Smooth muscle cell of the umbilical artery (primary cell): ENCODE data around the gene SP2. TPM values are rescaled to one million over a fixed set of nuclear protein-coding genes. Genes with fewer than 3 reads are reported as not detected.

Source experiments
- total RNA-seq: library from RNA; depleted of rRNA; stranded (reverse); fragments of >200 nt; gene quantifications from 2 replicates; pipeline ENCODE4 v1.2.3, GENCODE V29; 2014

SP2 gene
- 0.89 and 1.4 TPM in 2 replicates for total RNA-seq

DNA sequence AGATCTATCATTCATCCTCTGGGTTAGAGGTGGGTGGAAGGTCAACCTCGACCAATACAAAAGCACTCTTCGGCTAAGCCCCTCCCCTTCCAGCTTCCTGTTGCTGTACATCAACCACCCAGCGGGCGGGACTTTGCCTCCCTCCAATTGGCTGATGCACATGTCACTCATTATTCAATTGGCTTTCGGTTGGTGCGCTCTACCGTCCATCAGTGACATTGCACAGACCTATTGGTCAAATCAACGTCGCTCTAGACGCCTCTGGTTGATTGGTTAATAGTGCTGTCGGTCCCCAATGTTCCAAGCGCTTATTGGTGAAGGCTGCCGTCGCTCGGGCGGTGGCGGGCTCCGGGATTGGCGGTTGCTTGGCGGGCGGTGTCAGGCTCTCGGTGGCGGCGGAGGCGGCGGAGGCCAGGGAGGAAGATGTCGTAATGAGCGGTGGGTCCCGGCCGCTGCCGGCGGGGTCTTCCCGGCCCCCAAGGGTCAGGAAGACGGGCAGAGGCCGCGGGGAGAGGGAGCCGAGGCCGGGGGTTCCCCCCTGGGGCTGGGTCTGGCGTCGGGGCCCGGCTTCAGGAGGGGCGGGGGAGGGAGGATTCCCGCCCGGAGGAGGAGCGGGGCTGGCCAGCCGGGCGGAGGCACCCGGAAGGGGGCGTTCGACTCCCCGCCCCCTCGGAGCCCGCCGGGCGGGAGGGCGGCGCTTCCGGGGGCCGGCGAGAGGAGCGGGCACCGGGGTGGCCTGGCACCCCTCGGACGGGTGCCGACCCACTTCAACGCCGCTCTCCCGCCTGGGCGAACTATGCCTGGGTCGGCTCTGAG lies at the start of gene SP2:
SP2 (plus strand) TSS at position 381 of the 816 bp plus-strand sequence; CDS start at position 432, 51 bp downstream.

DNA sequence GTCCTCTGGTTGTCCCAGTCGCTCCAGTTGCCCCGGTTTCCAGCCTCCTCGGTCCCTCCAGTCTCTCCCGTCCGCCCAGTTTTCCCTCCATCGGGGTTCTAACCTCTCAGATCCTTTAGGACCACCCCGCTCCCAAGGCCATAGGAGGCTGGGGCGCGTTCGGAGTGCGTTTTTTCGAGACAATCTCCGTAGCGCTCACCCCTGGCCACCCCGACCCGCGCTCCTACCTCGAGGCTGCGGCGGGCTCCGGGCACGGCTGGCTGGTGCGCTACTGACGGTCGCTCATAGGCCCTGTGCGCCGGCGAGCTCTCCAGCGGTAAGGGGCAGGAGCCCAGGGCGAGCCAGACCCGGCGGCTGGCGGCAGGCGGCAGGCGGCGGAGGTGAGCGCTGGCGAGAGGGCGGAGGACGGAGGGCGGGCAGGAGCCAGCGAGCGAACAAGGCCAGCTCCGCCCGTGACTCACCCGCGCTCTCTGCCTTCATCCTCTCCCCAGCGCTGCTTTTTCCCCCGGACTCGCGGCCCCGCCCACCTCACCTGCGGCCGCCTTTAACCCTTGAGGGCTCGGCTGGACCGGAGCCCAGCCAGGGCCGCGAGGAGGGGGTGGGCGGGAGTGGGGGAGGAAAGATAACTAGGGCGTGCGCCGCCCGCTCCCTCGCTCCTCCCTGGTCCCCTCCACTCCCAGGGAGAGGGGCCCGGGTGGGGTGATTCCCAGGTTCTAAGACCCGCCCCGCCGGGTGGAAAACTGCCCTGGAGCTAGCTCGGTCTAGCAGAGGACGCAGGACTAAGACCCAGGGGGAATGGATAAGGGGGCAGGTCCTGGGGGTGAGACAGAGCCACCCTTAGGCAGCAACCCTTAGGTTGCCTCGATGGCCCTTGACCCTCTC lies 45.1 kb upstream of the SP2 start, which contains the start of gene SP6:
SP6 (minus strand) TSS at position 472 of the 882 bp plus-strand sequence. CDS start 2,734 bp downstream, outside the sequence.

DNA sequence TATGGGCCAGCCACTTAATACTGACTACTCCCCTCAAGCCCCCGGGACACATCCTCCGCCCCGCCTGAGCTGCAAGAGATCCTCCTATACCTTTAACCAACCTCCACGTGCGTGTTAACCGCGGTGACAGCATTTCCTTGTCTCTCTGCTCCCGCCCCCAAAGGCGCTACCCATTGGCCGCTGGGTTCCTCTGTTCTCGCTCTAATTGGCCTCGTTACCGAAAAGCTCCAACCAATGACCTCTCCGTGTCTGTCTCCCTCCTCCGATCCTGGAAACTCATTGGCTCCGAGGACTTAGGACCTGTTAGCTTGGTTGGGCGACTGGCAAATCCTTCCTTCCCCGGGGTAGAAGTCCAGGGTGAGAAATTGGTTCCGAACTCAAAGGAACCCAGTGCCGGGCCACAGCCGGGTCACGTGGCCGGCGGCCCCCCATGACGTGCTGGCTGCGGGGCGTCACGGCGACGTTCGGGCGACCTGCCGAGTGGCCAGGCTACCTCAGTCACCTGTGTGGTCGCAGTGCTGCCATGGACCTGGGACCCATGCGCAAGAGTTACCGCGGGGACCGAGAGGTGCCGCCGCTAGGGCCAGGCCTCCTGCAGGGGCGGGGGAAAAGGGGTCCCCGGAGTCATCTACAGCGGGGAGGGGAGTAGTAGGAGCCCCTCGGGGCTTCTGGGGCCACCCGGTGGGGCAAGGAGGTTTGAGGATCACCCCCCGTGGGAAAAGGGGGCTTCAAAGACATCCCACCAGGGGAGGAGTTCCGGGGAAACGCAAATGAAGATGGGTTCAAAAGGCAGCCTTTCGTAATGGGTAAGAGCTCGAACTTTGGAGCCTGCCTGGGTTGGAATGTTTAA lies 45.4 kb downstream of the SP2 start, which contains the start of gene PNPO:
PNPO (plus strand) TSS at position 326 of the 850 bp plus-strand sequence; CDS start at position 431, 105 bp downstream.

DNA sequence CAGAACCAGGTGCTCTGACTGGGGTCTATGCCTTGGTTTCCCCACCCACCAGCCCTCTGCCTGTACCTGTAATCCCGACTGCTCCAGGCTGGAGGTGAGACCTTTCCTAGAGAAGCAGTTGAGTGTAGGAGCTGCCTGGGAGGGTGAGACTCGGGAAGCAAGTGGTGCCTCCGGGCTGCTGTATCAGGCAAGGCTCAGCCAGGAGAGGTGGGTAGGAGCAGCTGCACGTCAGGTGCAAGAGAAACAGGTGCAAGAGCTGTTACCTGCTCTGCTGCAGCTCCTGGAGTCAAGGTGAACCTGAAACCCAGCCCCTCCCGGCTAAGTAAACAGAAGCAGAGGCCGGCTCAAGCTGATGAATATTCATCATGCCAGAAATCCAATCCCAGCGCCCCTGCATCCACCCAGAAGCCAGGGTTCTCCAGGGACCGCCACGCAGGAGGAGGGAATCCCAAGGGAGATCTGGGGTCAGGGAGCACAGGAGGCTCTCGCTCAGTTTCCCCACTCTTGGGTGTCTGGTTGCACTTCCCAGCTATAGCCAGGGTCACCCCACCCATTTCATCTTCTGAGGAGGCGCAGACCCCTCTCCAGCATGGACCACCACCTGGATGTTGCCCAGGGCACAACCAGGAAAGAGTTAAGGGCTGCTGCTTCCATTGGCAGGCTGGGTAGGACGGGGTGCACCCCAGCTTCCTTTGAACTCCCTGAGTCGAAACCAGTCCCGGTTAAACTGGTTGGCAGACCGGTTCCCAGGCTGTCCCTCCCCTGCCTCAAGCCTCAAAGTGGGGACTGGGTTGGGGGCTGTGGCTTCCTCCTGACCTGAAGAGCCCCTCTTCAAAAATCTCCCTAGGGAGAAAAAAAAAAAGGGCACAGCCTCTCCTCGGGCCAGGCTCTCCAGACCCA lies 61.8 kb downstream of the SP2 start, which contains the start of gene PRR15L:
PRR15L (minus strand) TSS at position 293 of the 900 bp plus-strand sequence. CDS start 4,649 bp downstream, outside the sequence.

DNA sequence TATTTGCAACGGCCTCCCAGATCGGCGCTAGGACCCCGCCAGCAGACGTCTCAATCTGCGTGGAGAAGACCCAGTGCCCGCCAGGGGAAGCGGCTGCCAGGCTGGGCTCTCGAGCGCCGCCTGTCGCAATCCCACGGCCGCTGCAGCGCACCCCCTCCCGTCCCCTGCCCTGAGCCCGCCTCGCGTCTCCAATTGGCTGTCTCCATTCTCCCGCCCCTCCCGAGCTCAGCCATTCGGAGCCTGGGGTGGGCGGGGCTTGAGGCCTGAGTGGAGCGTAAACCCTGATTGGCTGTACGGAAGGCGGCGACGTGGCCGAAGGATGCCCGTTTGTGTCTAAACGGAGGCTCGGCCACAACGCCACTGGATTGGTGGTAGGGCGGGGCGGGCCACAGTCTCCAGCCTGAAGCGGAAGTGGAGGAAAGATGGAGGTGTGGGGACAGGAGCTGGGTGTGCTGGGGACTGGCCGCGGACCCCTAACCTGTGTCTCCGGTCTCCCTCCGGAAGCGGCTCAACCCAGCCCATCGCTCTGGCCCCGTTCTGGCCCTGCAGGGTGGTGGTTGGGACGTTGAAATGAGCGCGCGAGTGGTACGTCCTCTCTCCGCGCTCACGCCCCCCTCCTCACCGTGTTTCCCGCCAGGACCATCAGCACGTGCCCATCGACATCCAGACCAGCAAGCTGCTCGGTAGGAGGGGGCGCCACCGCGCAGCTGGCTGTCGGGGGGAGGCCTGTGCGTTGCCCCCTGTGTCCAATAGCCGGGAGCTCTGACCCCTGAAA lies 74.9 kb downstream of the SP2 start, which contains the start of gene CDK5RAP3:
CDK5RAP3 (plus strand) TSS at position 389 of the 775 bp plus-strand sequence; CDS start at position 423, 34 bp downstream.

Other genes with a start within 250 kb of the SP2 start
- gene KPNB1, start 246.3 kb upstream of the SP2 start, total RNA-seq: 369 and 570 TPM in 2 replicates
- 6.2 and 9.6 TPM in 2 replicates for gene TBKBP1, start 202.1 kb upstream of the SP2 start, total RNA-seq
- not detected in 2 replicates for gene TBX21, start 163.0 kb upstream of the SP2 start, total RNA-seq
- 9.5 and 14.5 TPM in 2 replicates for gene OSBPL7, start 74.4 kb upstream of the SP2 start, total RNA-seq
- 10.4 and 19.5 TPM in 2 replicates for gene MRPL10, start 64.7 kb upstream of the SP2 start, total RNA-seq
- 0.09 TPM in 1 of 2 replicates, not detected in the other for gene LRRC46, start 64.6 kb upstream of the SP2 start, total RNA-seq
- 32.2 and 52.6 TPM in 2 replicates for gene SCRN2, start 55.0 kb upstream of the SP2 start, total RNA-seq
- gene SP6, start 45.1 kb upstream of the SP2 start, total RNA-seq: 0.09 and 0.30 TPM in 2 replicates
- 35.0 and 39.2 TPM in 2 replicates for gene PNPO, start 45.3 kb downstream of the SP2 start, total RNA-seq
- not detected in 2 replicates for gene PRR15L, start 61.6 kb downstream of the SP2 start, total RNA-seq
- 71.8 and 86.1 TPM in 2 replicates for gene CDK5RAP3, start 74.9 kb downstream of the SP2 start, total RNA-seq
- 33.1 and 95.3 TPM in 2 replicates for gene COPZ2, start 141.6 kb downstream of the SP2 start, total RNA-seq
- gene NFE2L1, start 152.1 kb downstream of the SP2 start, total RNA-seq: 233 and 532 TPM in 2 replicates
- gene CBX1, start 205.2 kb downstream of the SP2 start, total RNA-seq: 47.5 and 56.9 TPM in 2 replicates
- 14.3 and 19.1 TPM in 2 replicates for gene SNX11, start 211.5 kb downstream of the SP2 start, total RNA-seq